GM23338 (cell line): ENCODE data around the gene PLG.

Source experiments
- CTCF ChIP-seq, 2 experiments: fragments of 200-600 bp in 1 of 2; sonication (generic) in 1 of 2; conservative IDR thresholded peaks; 2 replicates each; pipeline versions ENCODE4 v1.5.1 to v1.6.1; 2016 to 2017; ENCODE audit warnings: antibody characterized with exemption in 2 of 2, low read depth in 2 of 2, mild to moderate bottlenecking in 2 of 2, moderate library complexity in 1 of 2
- ETS1 ChIP-seq: IDR thresholded peaks from 2 replicates; pipeline ENCODE4 v1.6.1; 2016; ENCODE audit warnings: antibody characterized with exemption
- EZH2 ChIP-seq: fragments of 200-600 bp; sonication (generic); IDR thresholded peaks from one replicate; pipeline ENCODE4 v1.8.0; 2017; ENCODE audit warnings: antibody characterized with exemption, mild to moderate bottlenecking, low read depth; ENCODE audit not compliant: unreplicated experiment
- EZH2phosphoT487 ChIP-seq: fragments of 200-600 bp; sonication (generic); IDR thresholded peaks from one replicate; pipeline ENCODE4 v1.8.1; 2018; ENCODE audit warnings: antibody characterized with exemption; ENCODE audit not compliant: unreplicated experiment
- JUNB ChIP-seq: IDR thresholded peaks from one replicate; pipeline ENCODE4 v1.6.1; 2016; ENCODE audit warnings: antibody characterized with exemption; ENCODE audit not compliant: unreplicated experiment
- NANOG ChIP-seq: IDR thresholded peaks from 2 replicates; pipeline ENCODE4 v1.6.1; 2016; ENCODE audit warnings: antibody characterized with exemption, borderline replicate concordance
- POLR2AphosphoS5 ChIP-seq: IDR thresholded peaks from 2 replicates; pipeline ENCODE4 v1.6.1; 2016; ENCODE audit warnings: antibody characterized with exemption, low read depth
- REST ChIP-seq: IDR thresholded peaks from one replicate; pipeline ENCODE4 v1.6.1; 2018; ENCODE audit warnings: antibody characterized with exemption; ENCODE audit not compliant: unreplicated experiment
- STAT1 ChIP-seq: IDR thresholded peaks from one replicate; pipeline ENCODE4 v1.6.1; 2016; ENCODE audit warnings: antibody characterized with exemption; ENCODE audit not compliant: unreplicated experiment
- ZNF331 ChIP-seq: fragments of 250-450 bp; sonication (Bioruptor Pico); IDR thresholded peaks from 2 replicates; pipeline ENCODE4 v1.5.0; 2020; ENCODE audit warnings: low read depth, mild to moderate bottlenecking, moderate library complexity

- no peak for TF ChIP-seq JUNB
- no peak for TF ChIP-seq REST
- no peak for TF ChIP-seq CTCF (conservative IDR thresholded peaks at IDR 0.05; ENCODE audit: low read depth in 2 of 2)
- TF ChIP-seq EZH2phosphoT487, result no peak
- no peak for TF ChIP-seq EZH2
- no peak for TF ChIP-seq NANOG
- no peak for TF ChIP-seq POLR2AphosphoS5
- TF ChIP-seq STAT1, result no peak
- TF ChIP-seq ZNF331 (CRISPR knock-in tag), result no peak
- TF ChIP-seq ETS1, result no peak
Measured at GRCh38 chr6:160791459-160791858, 89.4 kb downstream of the PLG start.
